ENCODE data around the gene GSN.

GSN gene

DNA sequence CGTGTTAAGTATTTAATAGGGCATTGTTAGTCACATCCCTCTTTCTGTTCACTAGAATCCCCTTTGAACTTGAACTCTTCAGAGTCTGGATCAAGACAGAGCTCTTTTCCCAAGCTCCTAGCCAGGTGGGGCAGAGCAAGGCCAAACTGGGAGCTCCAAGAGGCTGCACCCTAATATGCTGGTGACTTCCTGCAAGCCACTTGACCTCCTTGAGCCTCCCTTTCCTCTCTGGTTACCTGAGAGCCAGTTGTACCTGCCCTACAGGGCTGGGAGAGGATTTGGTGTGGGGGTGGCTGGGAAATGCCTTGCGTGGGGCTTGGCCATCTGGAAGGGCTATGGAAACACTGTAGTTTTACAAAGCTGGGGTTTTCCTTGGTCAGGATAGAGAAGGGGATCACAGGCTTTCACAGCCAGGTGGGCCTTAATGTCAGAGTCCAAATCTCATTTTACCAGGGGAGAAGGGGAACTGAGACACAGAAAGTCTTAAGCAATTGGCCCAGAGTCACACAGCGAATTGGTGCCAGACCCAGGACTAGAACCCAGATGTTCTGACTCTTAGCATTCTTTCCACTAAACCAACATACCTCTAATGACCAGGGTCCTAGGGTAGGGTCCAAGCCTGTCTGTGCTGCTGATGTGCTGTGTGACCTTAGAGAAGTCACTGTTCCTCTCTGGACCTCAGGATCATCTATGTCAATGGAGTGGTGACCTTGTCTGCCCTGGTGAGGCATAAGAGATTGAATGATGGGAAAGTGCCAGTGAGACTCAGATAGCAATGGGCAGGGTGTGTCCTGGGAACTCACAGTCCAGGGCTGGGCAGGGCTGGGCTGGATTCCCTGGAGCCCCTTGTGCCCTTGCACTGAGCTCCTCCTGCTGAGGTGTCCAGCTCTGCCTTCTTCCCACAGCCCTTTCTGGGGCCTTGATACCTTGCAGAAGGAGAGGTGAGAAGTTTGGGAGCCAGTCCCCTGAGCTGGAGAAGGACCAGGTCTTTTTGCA, 35.8 kb downstream of the GSN start:
- DNase-seq (ENCODE audit: low read depth in 2 of 2): no peak

DNA sequence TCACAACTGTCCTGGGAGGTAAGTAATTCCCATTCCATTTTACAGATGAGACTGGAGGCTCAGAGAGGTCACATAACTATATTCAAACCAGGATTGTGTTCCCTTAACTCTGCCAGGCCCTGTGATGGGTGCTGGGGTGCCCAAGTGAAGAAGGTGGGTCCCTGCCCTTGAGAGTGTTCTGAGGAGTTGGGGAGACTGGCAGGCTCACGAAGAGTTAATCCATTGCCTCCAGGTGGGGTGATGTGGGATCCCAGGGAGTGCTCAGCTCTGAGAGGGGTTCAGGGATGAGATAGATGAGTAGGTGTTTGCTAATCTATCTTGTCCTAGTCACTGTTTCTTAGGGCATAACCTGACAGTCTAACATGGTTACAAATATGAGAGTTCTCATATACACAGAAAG, 36.7 kb downstream of the GSN start:
- no peak for DNase-seq (ENCODE audit: low read depth in 2 of 2)

DNA sequence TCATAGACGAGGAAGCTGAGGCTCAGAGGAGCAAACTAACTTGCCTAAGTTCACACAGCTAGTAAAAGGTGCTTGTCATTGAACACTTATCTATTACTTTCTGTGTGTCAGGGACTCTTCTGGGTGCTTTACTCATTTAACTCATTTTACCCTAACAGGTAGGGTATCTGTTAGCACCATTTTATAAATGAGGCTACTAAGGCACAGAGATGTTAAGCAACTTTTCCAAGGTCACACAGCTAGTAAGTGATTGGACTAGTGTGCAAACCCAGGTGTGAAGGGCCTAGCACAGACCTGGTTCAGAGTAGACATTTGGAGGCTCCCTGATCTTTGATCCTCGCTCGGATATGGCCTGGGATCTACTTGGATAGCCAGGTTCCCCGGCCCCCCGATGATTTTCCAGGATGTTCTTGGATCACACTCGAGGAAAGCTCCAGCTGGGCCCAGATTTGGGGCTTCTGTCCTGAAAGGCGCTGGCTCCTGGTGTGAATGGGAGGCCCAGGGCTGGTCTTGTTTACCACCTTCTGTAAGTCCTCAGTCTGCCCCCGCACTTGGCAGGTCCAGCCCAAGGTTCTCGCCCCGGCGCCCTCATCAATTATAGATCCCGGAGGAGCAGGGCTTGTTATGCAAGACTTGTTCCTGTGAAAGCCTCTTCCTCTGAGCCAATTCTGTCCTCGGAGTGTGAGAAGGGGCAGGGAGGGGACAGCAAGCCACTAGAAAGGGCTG, 37.5 kb downstream of the GSN start:
- DNase-seq (ENCODE audit: low read depth in 2 of 2): no peak

DNA sequence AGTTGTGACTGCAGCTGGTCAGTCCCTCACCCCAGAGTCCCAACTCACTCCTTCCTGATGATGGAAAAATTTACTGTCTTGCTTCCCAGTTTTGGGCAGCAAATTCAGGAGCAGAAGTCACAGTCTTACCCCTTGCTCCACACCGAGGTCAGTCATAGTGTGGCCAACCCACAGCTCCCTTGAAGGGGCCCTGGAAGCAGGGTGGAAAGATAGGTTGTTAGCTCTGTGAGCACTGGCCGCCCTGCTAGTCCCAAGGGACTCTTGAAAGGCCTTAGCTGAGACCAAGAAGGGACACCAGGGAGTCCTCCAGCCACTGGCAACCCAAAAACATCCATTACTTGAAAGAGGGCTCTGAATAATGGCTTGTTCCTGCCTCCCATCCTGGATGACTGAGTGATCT, 40.0 kb downstream of the GSN start:
- no peak for DNase-seq (ENCODE audit: low read depth in 2 of 2)

DNA sequence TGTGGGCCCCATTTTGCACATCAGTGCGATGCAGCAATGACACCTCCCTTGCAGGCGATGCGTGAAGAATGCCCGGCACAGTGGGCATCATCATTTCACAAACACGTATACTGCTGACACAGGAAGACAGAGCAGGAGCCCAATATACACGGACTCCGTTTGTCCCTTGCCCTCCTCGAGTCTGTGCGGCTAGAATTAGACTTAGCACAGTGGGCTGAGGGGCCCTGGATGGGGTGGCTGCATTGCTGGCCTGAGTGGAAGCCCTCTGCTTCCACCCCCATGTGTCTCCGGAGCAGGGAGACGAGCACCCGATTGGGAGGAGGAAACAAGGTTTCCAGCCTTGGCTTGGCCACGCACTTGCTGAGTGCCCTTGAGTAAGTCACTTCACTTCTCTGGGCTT, 40.8 kb downstream of the GSN start:
- no peak for DNase-seq (ENCODE audit: low read depth in 2 of 2)

DNA sequence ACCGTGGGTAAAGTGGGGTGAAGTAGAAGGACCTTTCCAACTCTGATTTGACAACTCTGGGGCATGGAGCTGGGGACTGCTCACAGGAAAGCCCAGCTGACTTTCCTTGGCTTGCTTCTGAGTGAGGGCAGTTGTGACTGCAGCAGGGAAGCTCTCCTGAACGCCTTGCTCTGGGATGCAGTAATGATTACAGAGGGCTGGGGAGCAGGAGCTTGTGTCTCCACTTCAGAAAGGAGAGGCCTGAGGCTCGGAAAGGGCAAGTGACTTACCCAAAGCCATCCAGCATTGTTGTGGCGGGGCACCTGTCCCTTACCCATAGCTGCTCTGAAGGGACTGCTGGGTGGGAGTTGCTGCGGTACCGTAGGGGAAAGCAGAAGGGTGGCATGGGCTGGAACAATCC, 41.2 kb downstream of the GSN start:
- no peak for DNase-seq (ENCODE audit: low read depth in 2 of 2)

DNA sequence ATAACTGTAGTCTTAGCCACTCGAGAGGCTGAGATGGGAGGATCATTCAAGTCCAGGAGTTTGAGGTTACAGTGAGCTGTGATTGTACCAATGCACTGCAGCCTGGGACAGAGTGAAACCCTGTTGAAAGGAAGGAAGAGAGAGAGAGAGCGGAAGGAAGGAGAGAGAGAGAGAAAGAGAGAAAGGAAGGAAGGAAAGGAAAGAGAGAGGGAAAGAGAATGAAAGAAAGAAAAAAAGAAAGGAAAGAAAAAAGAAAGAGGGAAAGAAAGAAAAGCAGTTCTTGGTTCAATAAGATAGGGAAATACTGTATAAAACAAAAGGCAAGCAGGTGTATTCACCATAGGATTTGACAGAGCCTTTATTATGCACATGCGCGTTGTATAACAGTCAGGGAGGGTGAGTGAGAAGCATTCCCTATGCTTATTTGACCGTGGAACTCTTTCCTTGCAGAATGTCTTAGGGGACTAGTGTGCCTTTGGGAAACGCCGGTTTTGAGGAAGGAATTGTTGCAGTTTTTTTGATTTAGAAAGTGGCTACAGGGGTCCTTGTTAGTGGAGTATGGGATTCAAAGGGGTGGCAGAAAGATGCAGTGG, 42.0 kb downstream of the GSN start:
- no peak for DNase-seq (ENCODE audit: low read depth in 2 of 2)

DNA sequence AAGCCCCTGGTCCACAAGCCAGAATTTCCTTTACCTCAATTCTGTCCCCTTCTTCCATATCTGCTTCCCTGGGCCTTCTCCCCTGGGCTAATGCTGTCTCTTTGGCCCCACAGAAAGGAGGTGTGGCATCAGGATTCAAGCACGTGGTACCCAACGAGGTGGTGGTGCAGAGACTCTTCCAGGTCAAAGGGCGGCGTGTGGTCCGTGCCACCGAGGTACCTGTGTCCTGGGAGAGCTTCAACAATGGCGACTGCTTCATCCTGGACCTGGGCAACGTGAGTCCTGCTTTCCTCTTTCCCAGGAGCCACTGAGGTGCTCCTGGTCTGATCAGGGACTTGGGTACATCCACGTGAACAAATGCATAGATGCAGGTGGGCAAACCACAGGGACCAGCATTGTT, 42.6 kb downstream of the GSN start:
- no peak for DNase-seq (ENCODE audit: low read depth in 2 of 2)

DNA sequence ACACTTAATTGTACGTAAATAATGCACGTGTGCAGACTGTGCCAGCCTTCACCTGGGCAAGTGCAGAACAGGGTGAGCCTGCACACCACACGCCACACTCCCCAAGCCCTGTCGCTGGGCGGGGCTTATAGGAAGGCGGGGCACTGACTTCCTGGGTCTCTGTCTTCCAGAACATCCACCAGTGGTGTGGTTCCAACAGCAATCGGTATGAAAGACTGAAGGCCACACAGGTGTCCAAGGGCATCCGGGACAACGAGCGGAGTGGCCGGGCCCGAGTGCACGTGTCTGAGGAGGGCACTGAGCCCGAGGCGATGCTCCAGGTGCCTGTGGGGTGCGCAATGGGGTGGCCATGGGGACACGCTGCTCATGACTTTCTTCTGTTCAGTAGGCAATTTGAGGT, 44.2 kb downstream of the GSN start:
- no peak for DNase-seq (ENCODE audit: low read depth in 2 of 2)

DNA sequence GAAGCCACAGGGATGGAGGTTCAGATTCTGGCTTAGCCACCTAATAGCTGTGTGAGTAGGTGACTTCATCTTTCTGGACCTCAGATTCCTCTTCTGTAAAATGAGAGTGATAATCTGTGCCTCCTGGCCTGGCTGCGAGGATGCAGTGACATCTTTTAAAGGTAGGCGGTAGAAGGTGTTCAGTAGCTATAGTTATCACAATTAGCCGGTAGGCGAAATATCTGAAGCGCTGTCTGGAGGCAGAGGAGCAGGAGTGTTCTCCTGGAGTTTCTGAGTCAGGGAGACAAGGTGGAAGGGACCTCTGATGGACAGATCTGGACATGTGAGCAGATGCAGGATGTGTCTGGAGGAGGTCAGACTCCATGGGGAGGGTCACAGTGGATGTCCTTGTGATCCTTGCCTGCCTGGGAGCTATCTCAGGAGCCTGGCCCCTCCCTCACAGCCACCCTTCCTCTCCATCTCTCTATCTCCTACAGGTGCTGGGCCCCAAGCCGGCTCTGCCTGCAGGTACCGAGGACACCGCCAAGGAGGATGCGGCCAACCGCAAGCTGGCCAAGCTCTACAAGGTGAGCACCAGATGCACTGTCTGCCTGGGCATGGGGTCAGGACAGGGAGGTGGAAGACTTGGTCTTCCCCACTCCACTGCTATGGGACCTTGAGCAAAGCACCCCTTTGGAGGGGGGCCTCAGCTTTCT, 45.6 kb downstream of the GSN start:
- DNase-seq (ENCODE audit: low read depth in 2 of 2): no peak

DNA sequence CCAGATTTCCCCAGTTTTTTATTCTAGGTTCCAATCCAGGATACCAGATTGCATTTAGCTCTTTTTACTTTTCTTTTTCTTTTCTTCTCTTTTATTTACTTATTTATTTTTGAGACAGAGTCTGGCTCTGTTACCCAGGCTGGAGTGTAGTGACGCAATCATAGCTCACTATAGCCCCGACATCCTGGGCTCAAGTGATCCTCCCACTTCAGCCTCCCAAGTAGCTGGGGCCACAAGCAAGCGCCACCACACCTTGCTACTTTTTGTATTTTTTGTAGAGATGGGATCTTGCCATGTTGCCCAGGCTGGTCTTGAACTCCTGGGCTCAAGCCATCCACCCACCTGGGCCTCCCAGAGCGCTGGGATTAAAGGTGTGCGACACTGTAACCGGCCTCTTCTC, 48.4 kb downstream of the GSN start:
- DNase-seq (ENCODE audit: low read depth in 2 of 2): no peak

DNA sequence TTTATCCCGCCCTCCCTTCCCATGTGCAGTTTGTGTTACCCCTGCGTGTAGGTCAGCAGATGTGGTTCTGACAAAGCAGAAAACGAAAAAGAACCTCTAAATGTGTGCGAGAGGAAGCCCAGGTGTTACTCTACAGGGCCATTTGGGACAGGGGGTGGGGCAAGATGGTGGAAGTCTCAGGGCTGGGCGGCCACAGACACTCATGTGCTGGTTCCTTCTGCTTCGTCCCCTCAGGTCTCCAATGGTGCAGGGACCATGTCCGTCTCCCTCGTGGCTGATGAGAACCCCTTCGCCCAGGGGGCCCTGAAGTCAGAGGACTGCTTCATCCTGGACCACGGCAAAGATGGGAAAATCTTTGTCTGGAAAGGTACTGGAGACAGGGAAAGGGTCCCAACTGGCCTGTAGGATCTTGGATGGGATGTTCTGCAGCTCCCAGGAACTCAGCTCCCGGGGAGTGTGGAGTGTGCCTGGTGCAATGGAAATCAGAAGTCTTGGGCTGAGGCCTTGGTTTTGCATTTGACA, 49.0 kb downstream of the GSN start:
- DNase-seq (ENCODE audit: low read depth in 2 of 2): no peak

DNA sequence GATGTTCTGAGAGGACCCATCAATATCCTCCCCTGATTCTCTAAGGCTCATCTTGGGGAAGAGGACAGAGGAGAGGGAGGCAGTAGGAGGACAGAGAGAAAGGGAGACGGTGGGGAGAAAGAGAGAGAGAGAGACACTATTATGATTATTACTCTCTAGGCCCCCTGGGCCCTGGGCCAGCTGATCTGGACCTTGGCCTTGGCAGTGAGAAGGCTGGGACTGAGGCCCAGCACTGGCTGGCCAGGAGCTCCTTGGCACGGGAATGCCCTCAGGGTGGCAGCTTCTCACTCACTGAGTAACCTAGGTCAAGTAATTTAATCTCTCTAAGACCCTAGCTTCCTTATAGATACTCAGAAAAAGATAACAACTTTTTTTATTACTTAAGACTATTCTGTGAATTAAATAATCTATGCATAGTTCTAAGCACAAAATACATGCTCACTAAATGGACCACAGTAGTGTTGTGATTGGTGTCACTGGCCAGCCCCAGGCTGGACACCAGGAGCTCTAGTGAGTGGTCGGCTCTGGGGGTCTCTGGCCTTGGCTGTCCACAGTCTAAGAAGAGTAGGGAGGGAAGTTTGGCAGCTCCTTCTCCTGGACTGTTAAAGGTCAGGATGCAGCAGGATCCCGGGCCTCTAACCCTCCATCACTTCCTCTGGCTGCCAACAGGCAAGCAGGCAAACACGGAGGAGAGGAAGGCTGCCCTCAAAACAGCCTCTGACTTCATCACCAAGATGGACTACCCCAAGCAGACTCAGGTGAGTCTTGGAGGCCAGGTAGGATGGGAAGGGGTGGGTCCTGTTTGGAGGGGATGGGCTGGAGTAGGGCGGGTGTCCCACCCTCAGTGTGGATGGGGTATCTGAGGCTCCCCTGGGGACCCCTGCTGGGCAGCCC, 50.0 kb downstream of the GSN start:
- no peak for DNase-seq (ENCODE audit: low read depth in 2 of 2)

DNA sequence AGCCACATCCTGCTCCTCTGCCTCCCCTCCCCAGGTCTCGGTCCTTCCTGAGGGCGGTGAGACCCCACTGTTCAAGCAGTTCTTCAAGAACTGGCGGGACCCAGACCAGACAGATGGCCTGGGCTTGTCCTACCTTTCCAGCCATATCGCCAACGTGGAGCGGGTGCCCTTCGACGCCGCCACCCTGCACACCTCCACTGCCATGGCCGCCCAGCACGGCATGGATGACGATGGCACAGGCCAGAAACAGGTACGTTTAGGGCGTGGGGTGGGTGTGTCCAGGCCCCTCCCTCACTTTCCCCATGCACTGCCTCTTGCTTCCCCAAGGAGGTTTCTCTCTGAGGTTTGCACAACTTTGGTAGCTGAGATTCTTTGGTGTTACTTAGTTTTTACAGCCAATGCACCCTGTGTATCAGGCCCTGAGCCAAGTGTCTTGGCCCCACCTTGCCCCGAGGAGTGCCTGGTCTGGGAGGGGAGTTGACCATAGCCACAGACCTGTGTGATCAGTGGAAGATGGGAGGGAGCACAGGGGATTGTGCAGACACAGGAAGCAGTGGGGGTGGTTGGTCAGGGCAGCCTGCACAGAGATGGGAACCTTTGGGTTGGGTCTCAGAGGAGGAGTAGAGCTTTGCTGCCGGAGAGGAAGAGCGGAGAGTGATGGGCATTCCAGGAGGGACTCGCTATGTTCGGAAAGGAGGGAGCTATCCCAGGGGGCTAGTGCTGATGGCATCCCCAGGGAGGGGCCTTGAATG, 50.8 kb downstream of the GSN start:
- no peak for DNase-seq (ENCODE audit: low read depth in 2 of 2)

DNA sequence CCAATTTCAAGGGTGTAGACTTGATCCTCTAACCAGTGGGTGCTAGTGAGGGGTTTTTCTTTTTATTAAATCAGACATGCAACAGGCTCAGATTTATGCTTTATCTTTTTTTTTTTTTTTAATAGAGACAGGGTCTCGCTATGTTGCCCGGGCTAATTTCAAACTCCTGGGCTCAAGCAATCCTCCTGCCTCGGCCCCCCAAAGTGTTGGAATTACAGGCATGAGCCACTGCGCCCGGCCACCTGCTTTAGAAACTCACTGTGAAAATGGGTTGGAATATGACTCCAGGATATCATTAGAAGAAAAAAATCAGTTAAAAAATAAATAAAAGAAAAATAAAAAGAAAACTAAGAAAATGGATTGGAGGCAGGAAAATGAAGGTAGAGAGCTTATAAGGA, 51.4 kb downstream of the GSN start:
- no peak for DNase-seq (ENCODE audit: low read depth in 2 of 2)

DNA sequence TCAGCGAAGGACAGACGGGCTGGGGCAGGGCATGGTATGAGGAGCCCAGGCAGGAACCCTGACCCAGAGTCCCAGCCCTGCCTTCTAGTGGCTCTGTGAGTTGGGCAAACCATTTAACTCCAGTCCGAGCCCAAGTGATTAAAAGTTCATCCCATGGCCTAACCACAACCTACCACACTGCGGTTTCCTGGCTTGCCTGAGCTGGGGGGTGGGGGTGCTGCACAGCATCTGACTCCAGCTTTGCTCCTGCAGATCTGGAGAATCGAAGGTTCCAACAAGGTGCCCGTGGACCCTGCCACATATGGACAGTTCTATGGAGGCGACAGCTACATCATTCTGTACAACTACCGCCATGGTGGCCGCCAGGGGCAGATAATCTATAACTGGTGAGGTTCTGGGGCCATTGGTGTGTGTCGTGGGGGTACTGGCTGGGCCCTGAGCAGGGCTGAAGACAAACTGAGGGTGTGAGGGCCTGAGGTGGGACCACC, 53.1 kb downstream of the GSN start:
- DNase-seq (ENCODE audit: low read depth in 2 of 2): peak in 1 of 2 donors; percentile 14

DNA sequence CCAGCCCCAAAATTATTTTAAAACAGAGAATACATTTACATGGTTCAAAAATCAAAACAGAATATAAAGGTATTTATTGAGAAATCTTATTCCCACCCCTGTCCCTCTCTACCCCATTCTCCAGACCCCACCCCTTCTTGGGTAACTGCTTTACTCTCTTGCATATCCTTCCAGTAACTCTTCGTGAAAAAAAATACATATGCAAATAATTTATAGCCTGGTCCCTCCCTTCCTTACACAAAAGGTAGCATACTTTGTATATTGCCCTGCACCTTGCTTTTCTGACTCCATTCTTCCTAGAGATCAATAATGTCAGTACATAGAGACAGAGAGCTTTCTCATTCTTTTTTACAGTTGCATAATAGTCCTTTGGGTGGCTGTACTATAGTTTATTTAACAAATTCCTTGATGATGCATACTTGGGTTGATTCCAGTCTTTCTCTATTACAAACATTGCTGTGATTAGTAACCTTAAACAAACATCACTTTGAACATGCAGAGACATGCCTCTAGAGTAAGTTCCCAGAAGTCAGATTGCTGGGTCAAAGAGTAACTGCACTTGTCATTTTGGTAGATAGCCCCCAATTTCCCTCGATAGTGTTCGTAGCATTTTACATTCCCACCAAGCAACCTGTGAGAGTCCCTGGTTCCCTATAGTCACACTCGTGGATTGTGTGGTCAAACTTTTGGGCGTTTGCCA, 54.2 kb downstream of the GSN start:
- DNase-seq (ENCODE audit: low read depth in 2 of 2): no peak

DNA sequence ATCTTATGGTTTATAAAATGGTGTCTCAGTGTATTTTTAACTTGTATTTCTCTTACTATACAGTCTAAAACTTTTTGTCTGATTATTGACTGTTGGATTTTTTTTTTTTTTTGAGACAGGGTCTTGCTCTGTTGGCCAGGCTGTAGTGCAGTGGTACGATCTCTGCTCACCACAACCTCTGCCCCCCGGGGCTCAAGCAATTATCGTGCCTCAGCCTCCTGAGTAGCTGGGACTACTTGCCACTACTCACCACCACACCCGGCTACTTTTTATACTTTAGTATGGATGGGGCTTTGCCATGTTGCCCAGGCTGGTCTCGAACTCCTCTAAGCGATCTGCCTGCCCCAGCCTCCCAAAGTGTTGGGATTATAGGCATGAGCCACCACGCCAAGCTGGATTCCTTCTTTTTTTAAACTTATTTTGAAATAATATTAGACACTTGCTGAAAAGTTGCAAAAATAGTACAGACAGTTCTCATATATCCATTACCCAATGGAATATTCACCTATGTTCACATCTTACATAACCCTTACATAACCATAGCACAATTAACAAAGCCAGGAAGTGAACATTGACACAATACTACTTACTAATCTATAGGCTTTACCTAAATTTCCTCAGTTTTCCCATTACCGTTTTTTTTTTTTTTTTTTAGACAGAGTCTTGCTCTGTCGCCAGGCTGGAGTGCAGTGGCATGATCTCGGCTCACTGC, 54.9 kb downstream of the GSN start:
- DNase-seq (ENCODE audit: low read depth in 2 of 2): no peak
